Fibroblast of pulmonary artery (primary cell): ENCODE data around the gene TRAF2.

Experiments
- DNase-seq: peaks from one replicate; pipeline ENCODE4 v3.0.0-alpha.2; 2010; ENCODE audit warnings: low read depth
- H3K4me3 ChIP-seq: replicated peaks from 2 replicates; pipeline ENCODE4 v1.5.1; 2011; ENCODE audit warnings: low read depth, mild to moderate bottlenecking, control low read depth, low read length, moderate library complexity
- TF ChIP-seq, protein P1 (sequence below): IDR thresholded peaks from 2 replicates; pipeline ENCODE4 v1.5.1; 2011; ENCODE audit warnings: mild to moderate bottlenecking, control low read depth, low read length, inconsistent platforms; ENCODE audit errors: missing control alignments

The TRAF2 gene

GRCh38 chr9:136944212-136944518 is 57.8 kb downstream of the TRAF2 start:
- peak overlapping the region; percentile 75 for H3K4me3 ChIP-seq
- peak; percentile 60 for DNase-seq
- TF ChIP-seq, protein P1, sequence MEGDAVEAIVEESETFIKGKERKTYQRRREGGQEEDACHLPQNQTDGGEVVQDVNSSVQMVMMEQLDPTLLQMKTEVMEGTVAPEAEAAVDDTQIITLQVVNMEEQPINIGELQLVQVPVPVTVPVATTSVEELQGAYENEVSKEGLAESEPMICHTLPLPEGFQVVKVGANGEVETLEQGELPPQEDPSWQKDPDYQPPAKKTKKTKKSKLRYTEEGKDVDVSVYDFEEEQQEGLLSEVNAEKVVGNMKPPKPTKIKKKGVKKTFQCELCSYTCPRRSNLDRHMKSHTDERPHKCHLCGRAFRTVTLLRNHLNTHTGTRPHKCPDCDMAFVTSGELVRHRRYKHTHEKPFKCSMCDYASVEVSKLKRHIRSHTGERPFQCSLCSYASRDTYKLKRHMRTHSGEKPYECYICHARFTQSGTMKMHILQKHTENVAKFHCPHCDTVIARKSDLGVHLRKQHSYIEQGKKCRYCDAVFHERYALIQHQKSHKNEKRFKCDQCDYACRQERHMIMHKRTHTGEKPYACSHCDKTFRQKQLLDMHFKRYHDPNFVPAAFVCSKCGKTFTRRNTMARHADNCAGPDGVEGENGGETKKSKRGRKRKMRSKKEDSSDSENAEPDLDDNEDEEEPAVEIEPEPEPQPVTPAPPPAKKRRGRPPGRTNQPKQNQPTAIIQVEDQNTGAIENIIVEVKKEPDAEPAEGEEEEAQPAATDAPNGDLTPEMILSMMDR, result no peak

DNA sequence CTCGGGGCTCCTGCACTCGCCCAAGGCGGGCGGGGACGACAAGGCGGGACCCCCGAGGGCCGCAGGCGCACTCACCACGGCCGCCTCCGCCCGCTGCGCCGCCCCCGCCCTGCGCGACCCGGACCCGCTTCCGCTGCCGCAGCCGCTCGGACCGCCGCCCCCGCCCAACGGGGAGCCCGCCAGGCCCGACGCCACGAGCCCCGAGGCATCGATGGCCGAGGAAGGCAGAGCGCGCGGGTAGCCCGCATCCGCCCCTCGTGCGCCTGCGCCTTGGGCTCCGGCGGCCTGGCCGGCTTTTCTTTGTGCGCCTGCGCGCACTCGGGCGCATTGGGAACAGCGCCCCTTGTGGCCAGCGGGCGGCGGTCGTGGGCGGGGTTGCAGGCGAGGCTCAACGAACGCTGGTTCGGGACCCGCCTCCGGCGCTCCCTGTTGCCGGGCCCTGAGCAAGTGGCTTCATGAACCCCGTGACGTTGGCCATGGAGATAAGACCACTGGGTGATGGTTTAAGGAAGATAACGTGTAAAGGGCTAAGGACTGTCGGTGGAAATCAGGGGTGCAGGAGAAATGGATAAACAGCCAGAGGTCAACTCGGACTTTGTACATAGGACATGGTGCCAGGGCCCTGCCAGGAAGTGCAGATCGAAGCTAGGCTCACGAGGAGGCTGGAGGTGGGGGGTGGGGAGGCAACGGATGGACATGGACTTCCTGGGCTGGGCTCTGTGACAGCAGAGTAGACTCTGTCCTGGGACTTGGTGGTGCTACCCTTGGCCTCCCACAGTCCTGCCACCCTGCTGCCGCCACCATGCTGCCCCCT is 58.4 kb downstream of the TRAF2 start, which contains the start of the genes C8G and FBXW5:
Gene C8G (plus strand): TSS at position 725 of the 814 bp plus-strand sequence. CDS start 78 bp downstream, at position 803.
Gene FBXW5 (minus strand): TSS at position 220 of the 814 bp plus-strand sequence. CDS start 655 bp downstream, outside the sequence.
- TF ChIP-seq, protein P1, result peak; percentile 56
- peak; percentile 93 for DNase-seq
- peak within 1 kb of the TSS; percentile 75 for H3K4me3 ChIP-seq

DNA sequence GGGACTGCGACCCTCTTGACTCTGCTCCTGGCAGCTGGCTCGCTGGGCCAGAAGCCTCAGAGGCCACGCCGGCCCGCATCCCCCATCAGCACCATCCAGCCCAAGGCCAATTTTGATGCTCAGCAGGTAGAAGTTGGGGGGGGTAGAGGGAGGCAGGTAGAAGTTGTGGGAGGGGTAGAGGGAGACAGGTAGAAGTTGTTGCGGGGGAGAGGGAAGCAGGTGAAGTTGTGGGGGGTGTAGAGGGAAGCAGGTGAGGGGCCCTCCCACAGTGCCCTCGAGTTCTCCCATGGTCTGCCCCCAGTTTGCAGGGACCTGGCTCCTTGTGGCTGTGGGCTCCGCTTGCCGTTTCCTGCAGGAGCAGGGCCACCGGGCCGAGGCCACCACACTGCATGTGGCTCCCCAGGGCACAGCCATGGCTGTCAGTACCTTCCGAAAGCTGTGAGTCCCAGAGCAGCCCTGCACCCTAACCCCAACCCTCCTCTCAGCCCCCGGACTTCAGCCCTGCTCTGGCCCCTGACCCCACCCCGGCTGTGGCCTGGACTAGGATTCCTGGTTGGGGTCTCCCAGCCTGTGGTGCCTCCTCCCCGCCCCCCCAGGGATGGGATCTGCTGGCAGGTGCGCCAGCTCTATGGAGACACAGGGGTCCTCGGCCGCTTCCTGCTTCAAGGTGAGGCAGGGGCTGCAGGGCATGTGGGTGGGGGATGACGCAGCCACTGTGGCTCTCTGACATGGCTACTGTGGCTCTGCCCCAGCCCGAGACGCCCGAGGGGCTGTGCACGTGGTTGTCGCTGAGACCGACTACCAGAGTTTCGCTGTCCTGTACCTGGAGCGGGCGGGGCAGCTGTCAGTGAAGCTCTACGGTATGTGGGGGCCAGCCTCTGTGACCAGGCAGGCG is 59.3 kb downstream of the TRAF2 start:
- no peak overlapping the region for H3K4me3 ChIP-seq
- DNase-seq, result no peak
- TF ChIP-seq, protein P1, result no peak

GRCh38 chr9:136946228-136947027 is 60.1 kb downstream of the TRAF2 start:
- TF ChIP-seq, protein P1, result no peak
- no peak overlapping the region for H3K4me3 ChIP-seq
- no peak for DNase-seq

- no peak for DNase-seq
- H3K4me3 ChIP-seq, result no peak overlapping the region
- TF ChIP-seq, protein P1, result no peak
Measured at GRCh38 chr9:136947028-136947891, 60.9 kb downstream of the TRAF2 start.
